H9 (cell line): ENCODE results near the gene CEP152. TPM values are rescaled to one million over a fixed set of nuclear protein-coding genes. Genes with fewer than 3 reads are reported as not detected.

Experiments used
- DNase-seq: peaks from one replicate; pipeline ENCODE4 v3.0.0-alpha.2; 2017
- H2AFZ ChIP-seq: one replicate; pipeline ENCODE4 v1.6.1; 2013; ENCODE audit warnings: mild to moderate bottlenecking, low read length, control low read depth, moderate library complexity
- H2AK5ac ChIP-seq: 2 replicates; pipeline ENCODE4 v1.6.1; 2013; ENCODE audit warnings: low read length, control low read depth, mixed read lengths; ENCODE audit not compliant: insufficient read length
- H2BK120ac ChIP-seq: one replicate; pipeline ENCODE4 v1.6.1; 2013; ENCODE audit warnings: low read depth, mild to moderate bottlenecking, low read length, control low read depth, inconsistent platforms; ENCODE audit not compliant: poor library complexity, severe bottlenecking
- H2BK12ac ChIP-seq: 2 replicates; pipeline ENCODE4 v1.6.1; 2013; ENCODE audit warnings: low read length, control low read depth, mixed read lengths, low read depth; ENCODE audit not compliant: insufficient read length
- H2BK15ac ChIP-seq: 2 replicates; pipeline ENCODE4 v1.6.1; 2013; ENCODE audit warnings: low read depth, low read length, control low read depth
- H2BK20ac ChIP-seq: one replicate; pipeline ENCODE4 v1.6.1; 2013; ENCODE audit warnings: low read depth, mild to moderate bottlenecking, low read length, control low read depth, inconsistent platforms; ENCODE audit not compliant: poor library complexity, severe bottlenecking
- H2BK5ac ChIP-seq: 2 replicates; pipeline ENCODE4 v1.6.1; 2013; ENCODE audit warnings: low read length, control low read depth, mixed read lengths; ENCODE audit not compliant: insufficient read length
- H3K14ac ChIP-seq: 2 replicates; pipeline ENCODE4 v1.6.1; 2013; ENCODE audit warnings: low read length, control low read depth; ENCODE audit not compliant: insufficient read depth
- H3K18ac ChIP-seq: 2 replicates; pipeline ENCODE4 v1.6.1; 2013; ENCODE audit warnings: low read depth, mild to moderate bottlenecking, mixed read lengths, low read length, control low read depth; ENCODE audit not compliant: insufficient read length
- H3K23ac ChIP-seq: 2 replicates; pipeline ENCODE4 v1.6.1; 2013; ENCODE audit warnings: low read length, control low read depth, mixed read lengths, low read depth; ENCODE audit not compliant: insufficient read length
- H3K23me2 ChIP-seq: 2 replicates; pipeline ENCODE4 v1.6.1; 2013; ENCODE audit warnings: low read depth, mild to moderate bottlenecking, mixed read lengths, low read length, control low read depth; ENCODE audit not compliant: insufficient read length, poor library complexity, severe bottlenecking
- H3K27ac ChIP-seq: 2 replicates; pipeline ENCODE4 v1.5.1; 2013; ENCODE audit warnings: low read length, control low read depth, mixed read lengths, low read depth; ENCODE audit not compliant: insufficient read length
- H3K27me3 ChIP-seq: 2 replicates; pipeline ENCODE4 v1.6.1; 2013; ENCODE audit warnings: low read length, control low read depth, inconsistent platforms; ENCODE audit not compliant: insufficient read depth
- H3K4ac ChIP-seq: 2 replicates; pipeline ENCODE4 v1.6.1; 2013; ENCODE audit warnings: low read depth, mild to moderate bottlenecking, control low read depth, inconsistent platforms, low read length, moderate library complexity
- H3K4me1 ChIP-seq: 2 replicates; pipeline ENCODE4 v1.6.1; 2013; ENCODE audit warnings: low read length, control low read depth, inconsistent platforms; ENCODE audit not compliant: insufficient read depth
- H3K4me2 ChIP-seq: 2 replicates; pipeline ENCODE4 v1.6.1; 2013; ENCODE audit warnings: low read length, control low read depth, mixed read lengths; ENCODE audit not compliant: insufficient read length, insufficient read depth
- H3K56ac ChIP-seq: 2 replicates; pipeline ENCODE4 v1.6.1; 2013; ENCODE audit warnings: low read depth, mild to moderate bottlenecking, mixed read lengths, low read length, control low read depth; ENCODE audit not compliant: insufficient read length
- H3K79me1 ChIP-seq: 2 replicates; pipeline ENCODE4 v1.6.1; 2013; ENCODE audit warnings: low read depth, mild to moderate bottlenecking, moderate library complexity, low read length, control low read depth, inconsistent platforms; ENCODE audit not compliant: insufficient read depth, poor library complexity, severe bottlenecking
- H3K79me2 ChIP-seq: 2 replicates; pipeline ENCODE4 v1.6.1; 2013; ENCODE audit warnings: low read length, control low read depth, inconsistent platforms; ENCODE audit not compliant: insufficient read depth
- H3K9ac ChIP-seq: 2 replicates; pipeline ENCODE4 v1.6.1; 2013; ENCODE audit warnings: low read length, control low read depth, mixed read lengths; ENCODE audit not compliant: insufficient read length; ENCODE audit errors: extremely low read depth
- H3K9me3 ChIP-seq: one replicate; pipeline ENCODE4 v1.6.1; 2013; ENCODE audit warnings: low read depth, low read length, inconsistent platforms; ENCODE audit not compliant: control insufficient read depth
- H3T11ph ChIP-seq: one replicate; pipeline ENCODE4 v1.6.1; 2013; ENCODE audit warnings: mild to moderate bottlenecking, low read length, control low read depth, inconsistent platforms
- H4K20me1 ChIP-seq: one replicate; pipeline ENCODE4 v1.6.1; 2013; ENCODE audit not compliant: control insufficient read depth, insufficient read length, insufficient read depth
- H4K5ac ChIP-seq: 2 replicates; pipeline ENCODE4 v1.6.1; 2013; ENCODE audit warnings: low read depth, mild to moderate bottlenecking, mixed read lengths, low read length, control low read depth; ENCODE audit not compliant: insufficient read length
- H4K8ac ChIP-seq: replicated peaks from 2 replicates; pipeline ENCODE4 v1.6.1; 2013; ENCODE audit warnings: low read length, control low read depth, mixed read lengths, low read depth; ENCODE audit not compliant: insufficient read length
- H4K91ac ChIP-seq: 2 replicates; pipeline ENCODE4 v1.6.1; 2013; ENCODE audit warnings: low read depth, mild to moderate bottlenecking, moderate library complexity, mixed read lengths, low read length, control low read depth; ENCODE audit not compliant: insufficient read length
- H3K27ac Mint-ChIP-seq, 3 experiments: 2 replicates in 2 of 3; 3 replicates in 1 of 3; pipeline ENCODE4 v1.8.0; 2020 to 2021; ENCODE audit warnings: mixed read lengths in 3 of 3, mild to moderate bottlenecking in 1 of 3, moderate library complexity in 1 of 3
- H3K27me3 Mint-ChIP-seq: 2 replicates; pipeline ENCODE4 v1.8.0; 2021; ENCODE audit warnings: low read depth, mild to moderate bottlenecking, moderate library complexity, mixed read lengths
- H3K36me3 Mint-ChIP-seq, 3 experiments: 2 replicates in 2 of 3; 3 replicates in 1 of 3; pipeline ENCODE4 v1.8.0; 2020 to 2021; ENCODE audit warnings: low read depth in 3 of 3, mixed read lengths in 3 of 3; ENCODE audit not compliant: insufficient read depth in 1 of 3
- H3K4me1 Mint-ChIP-seq, 2 experiments: 2 replicates each; pipeline ENCODE4 v1.8.0; 2020; ENCODE audit warnings: mixed read lengths in 2 of 2
- H3K4me3 Mint-ChIP-seq, 2 experiments: 2 replicates in 1 of 2; 3 replicates in 1 of 2; pipeline ENCODE4 v1.8.0; 2020 to 2021; ENCODE audit warnings: mild to moderate bottlenecking in 2 of 2, mixed read lengths in 2 of 2, moderate library complexity in 1 of 2
- H3K9me3 Mint-ChIP-seq, 2 experiments: 2 replicates in 1 of 2; 3 replicates in 1 of 2; pipeline ENCODE4 v1.8.0; 2020; ENCODE audit warnings: mild to moderate bottlenecking in 2 of 2, mixed read lengths in 2 of 2, moderate library complexity in 1 of 2
- WGBS: extraction: QIAGEN DNeasy Blood & Tissue Kit; methylation state at CpG from one replicate; pipeline ENCODE4 v1.1.7; 2013; ENCODE audit warnings: missing lambda C conversion rate, low lambda C conversion rate, mixed read lengths; ENCODE audit not compliant: insufficient read length; ENCODE audit errors: extremely low coverage; 5-methylcytosine and 5-hydroxymethylcytosine counted together
- total RNA-seq: library from RNA; stranded (reverse); gene quantifications from 2 replicates; pipeline ENCODE4 v1.2.1, GENCODE V29; 2021
- TF ChIP-seq, protein P1 (sequence below): fragments of 200-600 bp; sonication (generic); conservative IDR thresholded peaks from 3 replicates; pipeline ENCODE4 v1.8.0; 2021; ENCODE audit warnings: antibody characterized with exemption, mild to moderate bottlenecking

Gene CEP152
- total RNA-seq, 1 experiment from 2014 or later: 10.9 TPM

DNA sequence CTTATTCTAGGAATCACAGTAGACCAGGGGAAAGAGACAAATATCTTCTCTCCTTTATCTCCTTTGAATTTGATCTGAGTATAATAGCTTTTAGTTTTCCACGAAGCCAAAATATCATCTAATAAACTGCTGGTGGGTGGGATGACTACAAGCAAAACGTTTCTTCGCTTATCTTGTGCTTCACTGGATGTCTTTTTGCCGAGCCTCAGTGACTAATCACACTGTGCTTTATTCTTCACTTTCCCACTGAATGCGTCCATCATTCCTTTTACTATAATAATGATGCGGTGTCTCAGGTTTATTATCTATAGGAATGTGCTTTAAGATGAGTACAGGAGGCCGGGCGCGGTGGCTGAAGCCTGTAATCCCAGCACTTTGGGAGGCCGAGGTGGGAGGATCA lies 32.5 kb downstream of the CEP152 start:
- no peak overlapping the region for H4K91ac ChIP-seq
- H3T11ph ChIP-seq: no peak overlapping the region
- H4K8ac ChIP-seq: no peak overlapping the region
- no peak overlapping the region for H3K4me2 ChIP-seq
- no peak overlapping the region for H3K18ac ChIP-seq
- H2BK12ac ChIP-seq: no peak overlapping the region
- Mint-ChIP-seq H3K36me3 (peaks cover 6 to 21% (median 8%) of the 10 kb centered on the region in 3 experiments; a peak in 5 of 7 replicates), H3K27me3 (no peaks in the 10 kb centered on the region), H3K4me1 (no peaks in the 10 kb centered on the region), H3K9me3 (no peaks in the 10 kb centered on the region), H3K27ac (no peak overlapping the region), H3K4me3 (no peak overlapping the region)
- H2AFZ ChIP-seq: no peak overlapping the region
- no CpG with 5 or more reads among the region's 10 CpGs for WGBS
- H3K27ac ChIP-seq: no peak overlapping the region
- no peaks in the 10 kb centered on the region for H3K79me2 ChIP-seq
- no peak overlapping the region for H2BK120ac ChIP-seq
- no peak for DNase-seq
- H2BK20ac ChIP-seq: no peak overlapping the region
- H4K5ac ChIP-seq: no peak overlapping the region
- no peaks in the 10 kb centered on the region for H3K23me2 ChIP-seq
- TF ChIP-seq, protein P1, sequence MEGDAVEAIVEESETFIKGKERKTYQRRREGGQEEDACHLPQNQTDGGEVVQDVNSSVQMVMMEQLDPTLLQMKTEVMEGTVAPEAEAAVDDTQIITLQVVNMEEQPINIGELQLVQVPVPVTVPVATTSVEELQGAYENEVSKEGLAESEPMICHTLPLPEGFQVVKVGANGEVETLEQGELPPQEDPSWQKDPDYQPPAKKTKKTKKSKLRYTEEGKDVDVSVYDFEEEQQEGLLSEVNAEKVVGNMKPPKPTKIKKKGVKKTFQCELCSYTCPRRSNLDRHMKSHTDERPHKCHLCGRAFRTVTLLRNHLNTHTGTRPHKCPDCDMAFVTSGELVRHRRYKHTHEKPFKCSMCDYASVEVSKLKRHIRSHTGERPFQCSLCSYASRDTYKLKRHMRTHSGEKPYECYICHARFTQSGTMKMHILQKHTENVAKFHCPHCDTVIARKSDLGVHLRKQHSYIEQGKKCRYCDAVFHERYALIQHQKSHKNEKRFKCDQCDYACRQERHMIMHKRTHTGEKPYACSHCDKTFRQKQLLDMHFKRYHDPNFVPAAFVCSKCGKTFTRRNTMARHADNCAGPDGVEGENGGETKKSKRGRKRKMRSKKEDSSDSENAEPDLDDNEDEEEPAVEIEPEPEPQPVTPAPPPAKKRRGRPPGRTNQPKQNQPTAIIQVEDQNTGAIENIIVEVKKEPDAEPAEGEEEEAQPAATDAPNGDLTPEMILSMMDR: no peak
- H3K23ac ChIP-seq: no peak overlapping the region
- H3K9ac ChIP-seq: no peak overlapping the region
- H3K56ac ChIP-seq: no peak overlapping the region
- H2BK15ac ChIP-seq: no peak overlapping the region
- no peak overlapping the region for H2BK5ac ChIP-seq
- H3K14ac ChIP-seq: no peak overlapping the region
- H2AK5ac ChIP-seq: no peak overlapping the region
- H4K20me1 ChIP-seq: no peaks in the 10 kb centered on the region
- no peaks in the 10 kb centered on the region for H3K27me3 ChIP-seq
- no peaks in the 10 kb centered on the region for H3K9me3 ChIP-seq
- no peak overlapping the region for H3K4ac ChIP-seq
- no peaks in the 10 kb centered on the region for H3K4me1 ChIP-seq
- H3K79me1 ChIP-seq: no peaks in the 10 kb centered on the region
